Measurements from ENCODE around the gene PRR5L.

PRR5L gene

DNA sequence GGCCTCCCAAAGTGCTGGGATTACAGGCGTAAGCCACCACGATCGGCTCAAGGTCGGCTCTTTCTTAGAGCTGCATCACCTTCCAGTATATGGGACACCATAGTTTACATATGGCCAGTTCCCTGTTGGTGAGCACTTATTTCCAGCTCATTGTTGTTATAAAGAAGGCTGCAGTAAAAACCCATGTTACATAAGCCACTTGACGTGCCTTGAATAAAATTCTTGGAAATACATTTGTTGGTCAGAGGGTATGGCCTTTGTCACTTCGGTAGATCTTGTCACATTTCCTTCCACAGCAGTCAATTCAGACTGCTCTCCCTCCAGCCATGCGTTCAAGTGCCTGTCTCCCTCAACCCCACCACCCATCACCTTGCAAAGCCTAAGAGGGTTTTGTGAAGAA, 92.9 kb downstream of the PRR5L start:
- no peaks in the 10 kb centered on the region for H3K27me3 ChIP-seq (ENCODE audit: control insufficient read depth, insufficient read depth, low read length)
- no peak overlapping the region for H3K9ac ChIP-seq
- H3K36me3 ChIP-seq (ENCODE audit: control insufficient read depth, insufficient read depth, low read length), result no peaks in the 10 kb centered on the region
- no peak overlapping the region for H3K4me2 ChIP-seq (ENCODE audit: low read length)
- no peak overlapping the region for H3K27ac ChIP-seq
- no peaks in the 10 kb centered on the region for H3K9me3 ChIP-seq (ENCODE audit: control insufficient read depth, low read length)
- H3K4me1 ChIP-seq, result no peaks in the 10 kb centered on the region
- no peak overlapping the region for H3K4me3 ChIP-seq (ENCODE audit: low read depth, low read length)
- H2AFZ ChIP-seq, result no peak overlapping the region
- no peak for TF ChIP-seq CTCF (IDR thresholded peaks at IDR 0.05)
- no peaks in the 10 kb centered on the region for H3K79me2 ChIP-seq

DNA sequence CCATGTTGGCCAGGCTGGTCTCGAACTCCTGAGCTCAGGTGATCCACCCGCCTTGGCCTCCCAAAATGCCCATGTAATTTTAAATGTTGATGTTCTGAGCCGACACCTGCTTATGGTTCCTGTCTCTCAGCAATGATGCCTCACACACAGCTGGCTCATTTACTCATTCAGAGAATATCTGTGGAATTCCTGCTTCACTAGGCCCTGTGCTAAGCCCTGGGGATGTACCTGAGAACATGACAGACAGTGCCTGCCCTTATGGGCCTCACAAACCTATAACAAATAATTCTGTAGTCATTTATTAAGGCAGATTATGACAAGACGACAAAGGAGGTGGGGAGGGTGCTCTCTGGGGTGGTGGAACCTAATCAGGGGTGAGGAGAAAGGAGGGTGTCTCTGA, 93.7 kb downstream of the PRR5L start:
- Histone ChIP-seq H3K4me3 (ENCODE audit: low read depth, low read length) (no peak overlapping the region), H3K9ac (no peak overlapping the region), H3K36me3 (ENCODE audit: control insufficient read depth, insufficient read depth, low read length) (no peaks in the 10 kb centered on the region), H3K4me1 (no peaks in the 10 kb centered on the region), H3K27ac (no peak overlapping the region), H3K27me3 (ENCODE audit: control insufficient read depth, insufficient read depth, low read length) (no peaks in the 10 kb centered on the region), H2AFZ (no peak overlapping the region), H3K4me2 (ENCODE audit: low read length) (no peak overlapping the region), H3K9me3 (ENCODE audit: control insufficient read depth, low read length) (no peaks in the 10 kb centered on the region), H3K79me2 (no peaks in the 10 kb centered on the region)
- no peak for TF ChIP-seq CTCF (IDR thresholded peaks at IDR 0.05)

GRCh38 chr11:36390963-36391471, 94.9 kb downstream of the PRR5L start:
- Histone ChIP-seq H3K9ac (no peak overlapping the region), H3K4me2 (ENCODE audit: low read length) (no peak overlapping the region), H3K4me3 (ENCODE audit: low read depth, low read length) (no peak overlapping the region), H3K36me3 (ENCODE audit: control insufficient read depth, insufficient read depth, low read length) (no peaks in the 10 kb centered on the region), H3K27me3 (ENCODE audit: control insufficient read depth, insufficient read depth, low read length) (no peaks in the 10 kb centered on the region), H3K27ac (no peak overlapping the region), H3K4me1 (no peaks in the 10 kb centered on the region), H2AFZ (no peak overlapping the region), H3K9me3 (ENCODE audit: control insufficient read depth, low read length) (no peaks in the 10 kb centered on the region), H3K79me2 (no peaks in the 10 kb centered on the region)
- no peak for TF ChIP-seq CTCF (IDR thresholded peaks at IDR 0.05)

DNA sequence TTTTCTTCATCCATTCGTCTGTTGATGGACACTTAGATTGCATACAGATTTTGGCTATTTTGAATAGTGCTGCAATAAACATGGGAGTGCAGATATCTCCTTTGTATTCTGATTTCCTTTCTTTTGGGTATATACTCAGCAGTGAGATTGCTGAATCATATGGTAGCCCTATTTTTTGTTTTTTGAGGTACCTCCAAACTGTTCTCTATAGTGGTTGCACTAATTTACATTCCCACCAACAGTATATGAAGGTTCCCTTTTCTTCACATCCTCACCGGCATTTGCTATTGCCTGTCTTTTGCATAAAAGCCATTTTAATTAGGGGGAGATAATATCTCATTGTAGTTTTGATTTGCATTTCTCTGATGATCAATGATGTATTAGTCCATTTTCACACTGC, 96.1 kb downstream of the PRR5L start:
- Histone ChIP-seq H3K4me1 (no peaks in the 10 kb centered on the region), H3K36me3 (ENCODE audit: control insufficient read depth, insufficient read depth, low read length) (no peaks in the 10 kb centered on the region), H3K9me3 (ENCODE audit: control insufficient read depth, low read length) (no peaks in the 10 kb centered on the region), H3K27ac (no peak overlapping the region), H3K9ac (no peak overlapping the region), H3K4me3 (ENCODE audit: low read depth, low read length) (no peak overlapping the region), H2AFZ (no peak overlapping the region), H3K4me2 (ENCODE audit: low read length) (no peak overlapping the region), H3K27me3 (ENCODE audit: control insufficient read depth, insufficient read depth, low read length) (no peaks in the 10 kb centered on the region), H3K79me2 (no peaks in the 10 kb centered on the region)
- TF ChIP-seq CTCF (IDR thresholded peaks at IDR 0.05), result no peak

DNA sequence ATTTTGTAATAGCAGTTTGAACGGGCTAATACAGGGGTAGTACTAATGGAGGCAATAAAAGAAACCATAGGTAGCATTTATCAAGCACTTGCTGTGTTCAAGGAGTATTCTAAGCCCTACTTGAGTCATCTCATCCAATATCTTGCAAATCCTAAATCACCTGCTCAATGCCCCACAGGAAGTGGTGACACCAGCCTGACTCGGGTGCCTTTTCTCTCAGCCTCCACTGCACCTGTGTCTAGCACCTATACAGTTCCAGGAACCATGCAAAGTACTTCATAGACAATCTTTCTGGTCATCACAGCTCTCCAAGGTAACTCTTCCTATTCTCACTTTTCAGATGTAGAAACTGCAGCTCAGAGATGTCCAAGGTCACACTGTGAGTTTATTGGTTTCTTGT, 98.0 kb downstream of the PRR5L start:
- Histone ChIP-seq H3K4me1 (no peaks in the 10 kb centered on the region), H2AFZ (no peak overlapping the region), H3K79me2 (no peaks in the 10 kb centered on the region), H3K27me3 (ENCODE audit: control insufficient read depth, insufficient read depth, low read length) (no peaks in the 10 kb centered on the region), H3K4me2 (ENCODE audit: low read length) (no peak overlapping the region), H3K4me3 (ENCODE audit: low read depth, low read length) (no peak overlapping the region), H3K9ac (no peak overlapping the region), H3K27ac (no peak overlapping the region), H3K9me3 (ENCODE audit: control insufficient read depth, low read length) (no peaks in the 10 kb centered on the region), H3K36me3 (ENCODE audit: control insufficient read depth, insufficient read depth, low read length) (no peaks in the 10 kb centered on the region)
- no peak for TF ChIP-seq CTCF (IDR thresholded peaks at IDR 0.05)
